Upper lobe of left lung (tissue), 6 donors: ENCODE results near the gene GDAP1L1. TPM values are rescaled to one million over a fixed set of nuclear protein-coding genes. Genes with fewer than 3 reads are reported as not detected.

Experiments used
- ATAC-seq, 2 donors: fragments of 200-7000 bp; cut with Tn5 transposase; one replicate each; pipeline ENCODE4 v1.9.1; 2022; ENCODE audit warnings: mild to moderate bottlenecking in 2 of 2, moderate library complexity in 2 of 2; ENCODE audit not compliant: low FRiP score in 2 of 2
- DNase-seq, 2 donors: peaks; one replicate each; pipeline ENCODE4 v3.0.0-alpha.2; 2019 to 2020
- H3K27ac ChIP-seq, 4 donors: fragments of 200-600 bp; sonication (generic); one replicate each; pipeline ENCODE4 v1.5.1; 2016 to 2019
- H3K27me3 ChIP-seq, 4 donors: fragments of 200-600 bp; sonication (generic); one replicate each; pipeline ENCODE4 v1.5.1; 2017 to 2019
- H3K36me3 ChIP-seq, 4 donors: fragments of 200-600 bp; sonication (generic); one replicate each; pipeline ENCODE4 v1.5.1; 2016 to 2019
- H3K4me1 ChIP-seq, 4 donors: fragments of 200-600 bp; sonication (generic); one replicate each; pipeline ENCODE4 v1.5.1; 2018 to 2019
- H3K4me3 ChIP-seq, 4 donors: fragments of 200-600 bp; sonication (generic); one replicate each; pipeline ENCODE4 v1.5.1; 2017 to 2019; ENCODE audit warnings: mild to moderate bottlenecking in 2 of 4, moderate library complexity in 1 of 4
- H3K9me3 ChIP-seq, 4 donors: fragments of 200-600 bp; sonication (generic); one replicate each; pipeline ENCODE4 v1.5.1; 2018 to 2019
- CTCF ChIP-seq, 6 experiments: fragments of 450-650 bp in 4 of 6; fragments of 200-600 bp in 2 of 6; sonication (generic) in 2 of 6; IDR thresholded peaks; one replicate each; pipeline ENCODE4 v1.5.1; 2016 to 2019; ENCODE audit warnings: antibody characterized with exemption in 6 of 6
- EP300 ChIP-seq, 4 donors: sonication (generic); formaldehyde crosslinking; IDR thresholded peaks; one replicate each; pipeline ENCODE4 v1.5.1; 2017; ENCODE audit warnings: antibody characterized with exemption in 4 of 4, control low read depth in 2 of 4
- POLR2A ChIP-seq, 4 donors: fragments of 450-650 bp; IDR thresholded peaks; one replicate each; pipeline ENCODE4 v1.5.1; 2016 to 2017; ENCODE audit warnings: antibody characterized with exemption in 4 of 4, mild to moderate bottlenecking in 2 of 4
- POLR2AphosphoS5 ChIP-seq, 2 donors: sonication (generic); formaldehyde crosslinking; IDR thresholded peaks; one replicate each; pipeline ENCODE4 v1.5.1; 2017; ENCODE audit warnings: antibody characterized with exemption in 2 of 2
- WGBS, 2 donors: methylation state at CpG; one replicate each; pipeline ENCODE4 v1.1.5; 2017 to 2018; 5-methylcytosine and 5-hydroxymethylcytosine counted together
- total RNA-seq, 6 donors: library from RNA; depleted of rRNA in 4 of 6; stranded (reverse); fragments of >200 nt in 4 of 6; gene quantifications; one replicate each; pipeline versions ENCODE4 v1.1.0 to v1.2.1, GENCODE V29; 2016 to 2021
- donor health status: DM: no; HTN: no; CAD: no; lungs with moderate emphysema.
- donor health status: DM: no; HTN: yes; CAD: no; lungs with severe emphysema.

Gene GDAP1L1
- total RNA-seq, 6 donors from 2014 or later = not detected

- Histone ChIP-seq H3K9me3 (no peaks in the 10 kb centered on the region), H3K4me3 (peak overlapping the region in 3 of 4 donors; percentile 4 to 37 (median 16)), H3K36me3 (no peaks in the 10 kb centered on the region), H3K27ac (peak overlapping the region in 1 of 4 donors; percentile 25), H3K27me3 (no peaks in the 10 kb centered on the region), H3K4me1 (peaks cover 9 to 22% (median 13%) of the 10 kb centered on the region in 4 donors)
- DNase-seq (peak in 1 of 2 donors; percentile 81), ATAC-seq (peak; percentile 83 to 85)
- no peak for TF ChIP-seq EP300 (IDR thresholded peaks at IDR 0.05)
- peak; percentile 57 to 84 (median 78) for TF ChIP-seq CTCF (IDR thresholded peaks at IDR 0.05)
- TF ChIP-seq POLR2AphosphoS5 (IDR thresholded peaks at IDR 0.05) = no peak
- TF ChIP-seq POLR2A (IDR thresholded peaks at IDR 0.05) = no peak
- 32 to 37% methylated on average over 11 of the region's 11 CpGs for WGBS, 2 donors
Observed at GRCh38 chr20:44217342-44218092, 29.6 kb upstream of the GDAP1L1 start.

- H3K4me1 ChIP-seq = peaks cover 9 to 22% (median 11%) of the 10 kb centered on the region in 4 donors
- WGBS, 2 donors = 50 to 51% methylated on average over 4 of the region's 4 CpGs
- no peaks in the 10 kb centered on the region for H3K9me3 ChIP-seq
- peak in 1 of 2 donors; percentile 28 for DNase-seq
- peak overlapping the region in 1 of 4 donors; percentile 37 for H3K4me3 ChIP-seq
- H3K27ac ChIP-seq = peak overlapping the region in 1 of 4 donors; percentile 25
- ATAC-seq = no peak
- TF ChIP-seq POLR2AphosphoS5 (IDR thresholded peaks at IDR 0.05) (no peak), POLR2A (IDR thresholded peaks at IDR 0.05) (no peak), CTCF (IDR thresholded peaks at IDR 0.05) (no peak), EP300 (IDR thresholded peaks at IDR 0.05) (no peak)
- H3K36me3 ChIP-seq = no peaks in the 10 kb centered on the region
- no peaks in the 10 kb centered on the region for H3K27me3 ChIP-seq
Observed at GRCh38 chr20:44218446-44218845, 28.7 kb upstream of the GDAP1L1 start.

- ATAC-seq (no peak), DNase-seq (no peak)
- 58 to 68% methylated on average over 5 of the region's 5 CpGs for WGBS, 2 donors
- Histone ChIP-seq H3K9me3 (no peaks in the 10 kb centered on the region), H3K4me1 (peaks cover 9 to 22% (median 11%) of the 10 kb centered on the region in 4 donors), H3K27me3 (no peaks in the 10 kb centered on the region), H3K36me3 (no peaks in the 10 kb centered on the region), H3K27ac (peak overlapping the region in 1 of 4 donors; percentile 25), H3K4me3 (no peak overlapping the region)
- TF ChIP-seq EP300 (IDR thresholded peaks at IDR 0.05) = no peak
- TF ChIP-seq POLR2A (IDR thresholded peaks at IDR 0.05) = no peak
- TF ChIP-seq POLR2AphosphoS5 (IDR thresholded peaks at IDR 0.05) = no peak
- TF ChIP-seq CTCF (IDR thresholded peaks at IDR 0.05) = no peak
Observed at GRCh38 chr20:44219170-44219730, 27.9 kb upstream of the GDAP1L1 start.

GRCh38 chr20:44219791-44220190, 27.3 kb upstream of the GDAP1L1 start:
- no peaks in the 10 kb centered on the region for H3K9me3 ChIP-seq
- 68 to 69% methylated on average over 6 of the region's 6 CpGs for whole genome bisulfite sequencing, 2 donors
- H3K4me1 ChIP-seq = peaks cover 9 to 22% (median 11%) of the 10 kb centered on the region in 4 donors
- H3K36me3 ChIP-seq = no peaks in the 10 kb centered on the region
- no peak overlapping the region for H3K4me3 ChIP-seq
- H3K27me3 ChIP-seq = no peaks in the 10 kb centered on the region
- TF ChIP-seq POLR2A (IDR thresholded peaks at IDR 0.05) = no peak
- no peak for TF ChIP-seq CTCF (IDR thresholded peaks at IDR 0.05)
- no peak for TF ChIP-seq POLR2AphosphoS5 (IDR thresholded peaks at IDR 0.05)
- H3K27ac ChIP-seq = no peak overlapping the region
- DNase-seq = no peak
- no peak for ATAC-seq
